Measurements from ENCODE around the gene GPATCH8. TPM values are rescaled to one million over a fixed set of nuclear protein-coding genes. Genes with fewer than 3 reads are reported as not detected.

The GPATCH8 gene
- total RNA-seq, 1 experiment from 2014 or later, result 22.7 TPM

- no peaks in the 10 kb centered on the region for H3K79me2 ChIP-seq (ENCODE audit: low read length)
- H3K9me2 ChIP-seq (replicated peaks; ENCODE audit: low read length), result no peaks in the 10 kb centered on the region
- intact Hi-C loops (cut with micrococcal nuclease), result no loop called here
- no peak overlapping the region for H3K9ac ChIP-seq (ENCODE audit: low read length)
- H3K4me3 ChIP-seq (ENCODE audit: low read length), result no peak overlapping the region
- DNase-seq (no peak), ATAC-seq (no peak)
- POLR2A ChIA-PET (ENCODE audit: unreplicated experiment), result no interaction called here
- H3K36me3 ChIP-seq (ENCODE audit: low read depth, low read length), result no peaks in the 10 kb centered on the region
- TF ChIP-seq EZH2 (IDR thresholded peaks at IDR 0.05; ENCODE audit: low read length, unreplicated experiment), result no peak
- no peak for TF ChIP-seq EZH2phosphoT487 (IDR thresholded peaks at IDR 0.05; ENCODE audit: borderline replicate concordance, low read length)
- TF ChIP-seq CTCF (conservative IDR thresholded peaks at IDR 0.05; ENCODE audit: low read depth, low read length), result no peak
- H3K27ac ChIP-seq (ENCODE audit: low read length), result no peak overlapping the region
- peaks cover 10% of the 10 kb centered on the region for H3K4me1 ChIP-seq (ENCODE audit: insufficient read depth, low read length)
- H3F3A ChIP-seq (ENCODE audit: low read length, unreplicated experiment), result no peaks in the 10 kb centered on the region
- no TSS peak for BruUV-seq (replicated peaks)
- no peak overlapping the region for H3K4me2 ChIP-seq (ENCODE audit: low read length)
- H2AFZ ChIP-seq (ENCODE audit: low read length), result no peak overlapping the region
- no peaks in the 10 kb centered on the region for H4K20me1 ChIP-seq (ENCODE audit: low read length)
- no peaks in the 10 kb centered on the region for H3K27me3 ChIP-seq (ENCODE audit: low read length)
- H3K9me3 ChIP-seq (ENCODE audit: low read length), result no peaks in the 10 kb centered on the region
- CTCF ChIA-PET, result no interaction called here
Observed at GRCh38 chr17:44383363-44383762, 119.8 kb downstream of the GPATCH8 start.

GRCh38 chr17:44382917-44383316, 120.3 kb downstream of the GPATCH8 start:
- H3K4me3 ChIP-seq (ENCODE audit: low read length), result no peak overlapping the region
- ATAC-seq (no peak), DNase-seq (no peak)
- H3K9me3 ChIP-seq (ENCODE audit: low read length), result no peaks in the 10 kb centered on the region
- no peaks in the 10 kb centered on the region for H3K9me2 ChIP-seq (replicated peaks; ENCODE audit: low read length)
- no TSS peak for BruUV-seq (replicated peaks)
- peaks cover 10% of the 10 kb centered on the region for H3K4me1 ChIP-seq (ENCODE audit: insufficient read depth, low read length)
- H2AFZ ChIP-seq (ENCODE audit: low read length), result no peak overlapping the region
- intact Hi-C loops (cut with micrococcal nuclease), result no loop called here
- no peaks in the 10 kb centered on the region for H3K36me3 ChIP-seq (ENCODE audit: low read depth, low read length)
- H3K79me2 ChIP-seq (ENCODE audit: low read length), result no peaks in the 10 kb centered on the region
- ChIA-PET CTCF (no interaction called here), POLR2A (ENCODE audit: unreplicated experiment) (no interaction called here)
- H3F3A ChIP-seq (ENCODE audit: low read length, unreplicated experiment), result no peaks in the 10 kb centered on the region
- no peaks in the 10 kb centered on the region for H3K27me3 ChIP-seq (ENCODE audit: low read length)
- H3K9ac ChIP-seq (ENCODE audit: low read length), result no peak overlapping the region
- no peaks in the 10 kb centered on the region for H4K20me1 ChIP-seq (ENCODE audit: low read length)
- no peak overlapping the region for H3K4me2 ChIP-seq (ENCODE audit: low read length)
- H3K27ac ChIP-seq (ENCODE audit: low read length), result no peak overlapping the region
- TF ChIP-seq EZH2 (IDR thresholded peaks at IDR 0.05; ENCODE audit: low read length, unreplicated experiment) (no peak), EZH2phosphoT487 (IDR thresholded peaks at IDR 0.05; ENCODE audit: borderline replicate concordance, low read length) (no peak), CTCF (conservative IDR thresholded peaks at IDR 0.05; ENCODE audit: low read depth, low read length) (no peak)

- Histone ChIP-seq H3K9ac (ENCODE audit: low read length) (no peak overlapping the region), H4K20me1 (ENCODE audit: low read length) (no peaks in the 10 kb centered on the region), H3K9me2 (replicated peaks; ENCODE audit: low read length) (no peaks in the 10 kb centered on the region), H3K4me2 (ENCODE audit: low read length) (no peak overlapping the region), H3K27ac (ENCODE audit: low read length) (no peak overlapping the region), H3K79me2 (ENCODE audit: low read length) (no peaks in the 10 kb centered on the region), H3F3A (ENCODE audit: low read length, unreplicated experiment) (no peaks in the 10 kb centered on the region), H3K27me3 (ENCODE audit: low read length) (no peaks in the 10 kb centered on the region), H3K9me3 (ENCODE audit: low read length) (no peaks in the 10 kb centered on the region), H3K4me3 (ENCODE audit: low read length) (no peak overlapping the region), H3K4me1 (ENCODE audit: insufficient read depth, low read length) (peaks cover 10% of the 10 kb centered on the region), H2AFZ (ENCODE audit: low read length) (no peak overlapping the region), H3K36me3 (ENCODE audit: low read depth, low read length) (no peaks in the 10 kb centered on the region)
- intact Hi-C loops (cut with micrococcal nuclease), result no loop called here
- DNase-seq (no peak), ATAC-seq (no peak)
- no peak for TF ChIP-seq EZH2phosphoT487 (IDR thresholded peaks at IDR 0.05; ENCODE audit: borderline replicate concordance, low read length)
- TF ChIP-seq CTCF (conservative IDR thresholded peaks at IDR 0.05; ENCODE audit: low read depth, low read length), result no peak
- no peak for TF ChIP-seq EZH2 (IDR thresholded peaks at IDR 0.05; ENCODE audit: low read length, unreplicated experiment)
- ChIA-PET CTCF (interaction anchor here (0.6 kb wide), 1 partner anchor 19 kb away, joined by 3 read pairs; no protein-coding TSS in a partner anchor), POLR2A (ENCODE audit: unreplicated experiment) (no interaction called here)
- BruUV-seq (replicated peaks), result no TSS peak
Observed at GRCh38 chr17:44381810-44382305, 121.3 kb downstream of the GPATCH8 start.

Data from PC-3 (cell line).